ENCODE results near the gene PON2. TPM values are rescaled to one million over a fixed set of nuclear protein-coding genes. Genes with fewer than 3 reads are reported as not detected.

Gene PON2
- total RNA-seq, 1 experiment from 2014 or later: 21.4 TPM

DNA sequence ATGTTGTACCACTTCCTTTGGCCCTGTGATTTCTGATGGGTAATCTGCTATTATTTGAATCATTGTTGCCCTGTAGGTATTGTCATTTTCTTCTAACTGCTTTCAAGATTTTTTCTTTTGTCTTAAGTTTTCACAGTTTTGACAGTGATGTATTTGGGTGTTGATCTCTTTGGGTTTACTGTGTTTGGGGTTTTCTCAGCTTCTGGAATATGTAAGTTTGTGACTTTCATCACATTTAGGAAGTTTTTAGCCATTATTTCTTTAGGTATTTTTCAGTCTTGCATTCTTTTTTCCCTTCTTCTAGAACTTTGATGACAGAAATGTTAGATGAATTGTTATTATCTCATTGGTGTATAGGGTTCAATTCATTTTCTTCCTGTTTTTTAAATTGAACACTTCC lies 23.1 kb upstream of the PON2 start:
- Mint-ChIP-seq H3K4me1 (0 out of 2 replicates have a peak, but pooled peaks cover 2% of the 10 kb centered on the region), H3K9me3 (peaks cover 57% of the 10 kb centered on the region), H3K36me3 (peaks cover 35% of the 10 kb centered on the region), H3K4me3 (no peak overlapping the region), H3K27me3 (ENCODE audit: low read depth) (peaks cover 6% of the 10 kb centered on the region; the same call in 1 of the 2 replicates), H3K27ac (no peak overlapping the region)
- ChIA-PET POLR2A (no interaction called here), CTCF (no interaction called here)
- ATAC-seq (no peak), DNase-seq (ENCODE audit: low spot score) (no peak)
- TF ChIP-seq ESRRA (CRISPR knock-in tag; IDR thresholded peaks at IDR 0.05; ENCODE audit: borderline replicate concordance): no peak
- TF ChIP-seq, protein P1, sequence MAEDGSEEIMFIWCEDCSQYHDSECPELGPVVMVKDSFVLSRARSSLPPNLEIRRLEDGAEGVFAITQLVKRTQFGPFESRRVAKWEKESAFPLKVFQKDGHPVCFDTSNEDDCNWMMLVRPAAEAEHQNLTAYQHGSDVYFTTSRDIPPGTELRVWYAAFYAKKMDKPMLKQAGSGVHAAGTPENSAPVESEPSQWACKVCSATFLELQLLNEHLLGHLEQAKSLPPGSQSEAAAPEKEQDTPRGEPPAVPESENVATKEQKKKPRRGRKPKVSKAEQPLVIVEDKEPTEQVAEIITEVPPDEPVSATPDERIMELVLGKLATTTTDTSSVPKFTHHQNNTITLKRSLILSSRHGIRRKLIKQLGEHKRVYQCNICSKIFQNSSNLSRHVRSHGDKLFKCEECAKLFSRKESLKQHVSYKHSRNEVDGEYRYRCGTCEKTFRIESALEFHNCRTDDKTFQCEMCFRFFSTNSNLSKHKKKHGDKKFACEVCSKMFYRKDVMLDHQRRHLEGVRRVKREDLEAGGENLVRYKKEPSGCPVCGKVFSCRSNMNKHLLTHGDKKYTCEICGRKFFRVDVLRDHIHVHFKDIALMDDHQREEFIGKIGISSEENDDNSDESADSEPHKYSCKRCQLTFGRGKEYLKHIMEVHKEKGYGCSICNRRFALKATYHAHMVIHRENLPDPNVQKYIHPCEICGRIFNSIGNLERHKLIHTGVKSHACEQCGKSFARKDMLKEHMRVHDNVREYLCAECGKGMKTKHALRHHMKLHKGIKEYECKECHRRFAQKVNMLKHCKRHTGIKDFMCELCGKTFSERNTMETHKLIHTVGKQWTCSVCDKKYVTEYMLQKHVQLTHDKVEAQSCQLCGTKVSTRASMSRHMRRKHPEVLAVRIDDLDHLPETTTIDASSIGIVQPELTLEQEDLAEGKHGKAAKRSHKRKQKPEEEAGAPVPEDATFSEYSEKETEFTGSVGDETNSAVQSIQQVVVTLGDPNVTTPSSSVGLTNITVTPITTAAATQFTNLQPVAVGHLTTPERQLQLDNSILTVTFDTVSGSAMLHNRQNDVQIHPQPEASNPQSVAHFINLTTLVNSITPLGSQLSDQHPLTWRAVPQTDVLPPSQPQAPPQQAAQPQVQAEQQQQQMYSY (CRISPR knock-in tag; IDR thresholded peaks at IDR 0.05): no peak
- no peak for TF ChIP-seq ETV6 (CRISPR knock-in tag; IDR thresholded peaks at IDR 0.05)
- TF ChIP-seq, protein P2, sequence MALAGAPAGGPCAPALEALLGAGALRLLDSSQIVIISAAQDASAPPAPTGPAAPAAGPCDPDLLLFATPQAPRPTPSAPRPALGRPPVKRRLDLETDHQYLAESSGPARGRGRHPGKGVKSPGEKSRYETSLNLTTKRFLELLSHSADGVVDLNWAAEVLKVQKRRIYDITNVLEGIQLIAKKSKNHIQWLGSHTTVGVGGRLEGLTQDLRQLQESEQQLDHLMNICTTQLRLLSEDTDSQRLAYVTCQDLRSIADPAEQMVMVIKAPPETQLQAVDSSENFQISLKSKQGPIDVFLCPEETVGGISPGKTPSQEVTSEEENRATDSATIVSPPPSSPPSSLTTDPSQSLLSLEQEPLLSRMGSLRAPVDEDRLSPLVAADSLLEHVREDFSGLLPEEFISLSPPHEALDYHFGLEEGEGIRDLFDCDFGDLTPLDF (CRISPR knock-in tag; IDR thresholded peaks at IDR 0.05): no peak
- TF ChIP-seq, protein P3, sequence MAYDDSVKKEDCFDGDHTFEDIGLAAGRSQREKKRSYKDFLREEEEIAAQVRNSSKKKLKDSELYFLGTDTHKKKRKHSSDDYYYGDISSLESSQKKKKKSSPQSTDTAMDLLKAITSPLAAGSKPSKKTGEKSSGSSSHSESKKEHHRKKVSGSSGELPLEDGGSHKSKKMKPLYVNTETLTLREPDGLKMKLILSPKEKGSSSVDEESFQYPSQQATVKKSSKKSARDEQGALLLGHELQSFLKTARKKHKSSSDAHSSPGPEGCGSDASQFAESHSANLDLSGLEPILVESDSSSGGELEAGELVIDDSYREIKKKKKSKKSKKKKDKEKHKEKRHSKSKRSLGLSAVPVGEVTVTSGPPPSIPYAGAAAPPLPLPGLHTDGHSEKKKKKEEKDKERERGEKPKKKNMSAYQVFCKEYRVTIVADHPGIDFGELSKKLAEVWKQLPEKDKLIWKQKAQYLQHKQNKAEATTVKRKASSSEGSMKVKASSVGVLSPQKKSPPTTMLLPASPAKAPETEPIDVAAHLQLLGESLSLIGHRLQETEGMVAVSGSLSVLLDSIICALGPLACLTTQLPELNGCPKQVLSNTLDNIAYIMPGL (CRISPR knock-in tag; IDR thresholded peaks at IDR 0.05): no peak
- TF ChIP-seq, protein P4, sequence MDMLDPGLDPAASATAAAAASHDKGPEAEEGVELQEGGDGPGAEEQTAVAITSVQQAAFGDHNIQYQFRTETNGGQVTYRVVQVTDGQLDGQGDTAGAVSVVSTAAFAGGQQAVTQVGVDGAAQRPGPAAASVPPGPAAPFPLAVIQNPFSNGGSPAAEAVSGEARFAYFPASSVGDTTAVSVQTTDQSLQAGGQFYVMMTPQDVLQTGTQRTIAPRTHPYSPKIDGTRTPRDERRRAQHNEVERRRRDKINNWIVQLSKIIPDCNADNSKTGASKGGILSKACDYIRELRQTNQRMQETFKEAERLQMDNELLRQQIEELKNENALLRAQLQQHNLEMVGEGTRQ (CRISPR knock-in tag; IDR thresholded peaks at IDR 0.05): no peak

DNA sequence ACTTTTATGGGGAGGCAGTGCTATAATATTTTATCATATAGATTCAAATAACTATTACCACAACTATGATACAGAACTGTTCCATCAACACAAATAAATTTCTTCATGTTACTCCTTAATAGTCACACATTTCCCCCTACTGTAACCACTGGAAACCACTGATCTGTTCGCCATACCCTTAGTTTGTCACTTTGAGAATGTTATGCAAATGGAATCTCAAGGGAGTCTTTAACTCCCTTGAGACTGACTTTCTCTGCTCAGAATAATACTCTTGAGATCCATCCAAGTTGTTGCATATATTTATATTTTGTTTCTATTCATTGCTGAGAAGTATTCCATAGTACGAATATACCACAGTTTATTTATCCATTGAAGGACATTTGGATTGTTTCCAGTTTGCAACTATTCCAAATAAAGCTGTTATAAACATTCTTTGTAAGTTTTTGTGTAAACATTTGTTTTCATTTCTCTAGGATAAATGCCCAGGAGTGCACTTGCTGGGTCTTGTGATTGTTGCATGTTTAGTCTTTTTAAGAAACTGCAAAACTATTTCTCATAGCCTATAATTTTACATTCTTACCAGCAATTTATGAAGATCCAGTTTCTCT lies 19.7 kb upstream of the PON2 start:
- DNase-seq (ENCODE audit: low spot score): no peak
- ChIA-PET POLR2A (no interaction called here), CTCF (no interaction called here)
- 0 out of 2 replicates have a peak, but pooled peaks cover 2% of the 10 kb centered on the region for H3K4me1 Mint-ChIP-seq
- no peaks in the 10 kb centered on the region for H3K27me3 Mint-ChIP-seq (ENCODE audit: low read depth)
- TF ChIP-seq, protein P5, sequence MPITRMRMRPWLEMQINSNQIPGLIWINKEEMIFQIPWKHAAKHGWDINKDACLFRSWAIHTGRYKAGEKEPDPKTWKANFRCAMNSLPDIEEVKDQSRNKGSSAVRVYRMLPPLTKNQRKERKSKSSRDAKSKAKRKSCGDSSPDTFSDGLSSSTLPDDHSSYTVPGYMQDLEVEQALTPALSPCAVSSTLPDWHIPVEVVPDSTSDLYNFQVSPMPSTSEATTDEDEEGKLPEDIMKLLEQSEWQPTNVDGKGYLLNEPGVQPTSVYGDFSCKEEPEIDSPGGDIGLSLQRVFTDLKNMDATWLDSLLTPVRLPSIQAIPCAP (CRISPR knock-in tag; IDR thresholded peaks at IDR 0.05): no peak
- TF ChIP-seq, protein P6, sequence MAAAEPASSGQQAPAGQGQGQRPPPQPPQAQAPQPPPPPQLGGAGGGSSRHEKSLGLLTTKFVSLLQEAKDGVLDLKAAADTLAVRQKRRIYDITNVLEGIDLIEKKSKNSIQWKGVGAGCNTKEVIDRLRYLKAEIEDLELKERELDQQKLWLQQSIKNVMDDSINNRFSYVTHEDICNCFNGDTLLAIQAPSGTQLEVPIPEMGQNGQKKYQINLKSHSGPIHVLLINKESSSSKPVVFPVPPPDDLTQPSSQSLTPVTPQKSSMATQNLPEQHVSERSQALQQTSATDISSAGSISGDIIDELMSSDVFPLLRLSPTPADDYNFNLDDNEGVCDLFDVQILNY (CRISPR knock-in tag; IDR thresholded peaks at IDR 0.05): no peak
- no peak for TF ChIP-seq ATF1 (CRISPR knock-in tag; IDR thresholded peaks at IDR 0.05)
- no peak for TF ChIP-seq NR1H2 (CRISPR knock-in tag; IDR thresholded peaks at IDR 0.05)
- TF ChIP-seq ZNF232 (CRISPR knock-in tag; IDR thresholded peaks at IDR 0.05): no peak
- TF ChIP-seq, protein P4 (CRISPR knock-in tag; IDR thresholded peaks at IDR 0.05): no peak
- TF ChIP-seq, protein P7, sequence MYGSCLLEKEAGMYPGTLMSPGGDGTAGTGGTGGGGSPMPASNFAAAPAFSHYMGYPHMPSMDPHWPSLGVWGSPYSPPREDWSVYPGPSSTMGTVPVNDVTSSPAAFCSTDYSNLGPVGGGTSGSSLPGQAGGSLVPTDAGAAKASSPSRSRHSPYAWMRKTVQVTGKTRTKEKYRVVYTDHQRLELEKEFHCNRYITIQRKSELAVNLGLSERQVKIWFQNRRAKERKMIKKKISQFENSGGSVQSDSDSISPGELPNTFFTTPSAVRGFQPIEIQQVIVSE (CRISPR knock-in tag; IDR thresholded peaks at IDR 0.05; ENCODE audit: borderline replicate concordance): no peak
- no peak for TF ChIP-seq ZNF416 (CRISPR knock-in tag; IDR thresholded peaks at IDR 0.05)
- TF ChIP-seq, protein P8, sequence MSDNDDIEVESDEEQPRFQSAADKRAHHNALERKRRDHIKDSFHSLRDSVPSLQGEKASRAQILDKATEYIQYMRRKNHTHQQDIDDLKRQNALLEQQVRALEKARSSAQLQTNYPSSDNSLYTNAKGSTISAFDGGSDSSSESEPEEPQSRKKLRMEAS (CRISPR knock-in tag; IDR thresholded peaks at IDR 0.05): no peak
- TF ChIP-seq GABPB1 (CRISPR knock-in tag; IDR thresholded peaks at IDR 0.05): no peak
- TF ChIP-seq, protein P9, sequence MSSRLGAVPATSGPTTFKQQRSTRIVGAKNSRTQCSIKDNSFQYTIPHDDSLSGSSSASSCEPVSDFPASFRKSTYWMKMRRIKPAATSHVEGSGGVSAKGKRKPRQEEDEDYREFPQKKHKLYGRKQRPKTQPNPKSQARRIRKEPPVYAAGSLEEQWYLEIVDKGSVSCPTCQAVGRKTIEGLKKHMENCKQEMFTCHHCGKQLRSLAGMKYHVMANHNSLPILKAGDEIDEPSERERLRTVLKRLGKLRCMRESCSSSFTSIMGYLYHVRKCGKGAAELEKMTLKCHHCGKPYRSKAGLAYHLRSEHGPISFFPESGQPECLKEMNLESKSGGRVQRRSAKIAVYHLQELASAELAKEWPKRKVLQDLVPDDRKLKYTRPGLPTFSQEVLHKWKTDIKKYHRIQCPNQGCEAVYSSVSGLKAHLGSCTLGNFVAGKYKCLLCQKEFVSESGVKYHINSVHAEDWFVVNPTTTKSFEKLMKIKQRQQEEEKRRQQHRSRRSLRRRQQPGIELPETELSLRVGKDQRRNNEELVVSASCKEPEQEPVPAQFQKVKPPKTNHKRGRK (CRISPR knock-in tag; IDR thresholded peaks at IDR 0.05; ENCODE audit: borderline replicate concordance): no peak
- no peak for TF ChIP-seq MYBL2 (CRISPR knock-in tag; IDR thresholded peaks at IDR 0.05)
- no peak for TF ChIP-seq IRF2 (CRISPR knock-in tag; IDR thresholded peaks at IDR 0.05; ENCODE audit: borderline replicate concordance, low read depth)
- no peak for TF ChIP-seq RORB (CRISPR knock-in tag; IDR thresholded peaks at IDR 0.05)
- TF ChIP-seq, protein P2 (CRISPR knock-in tag; IDR thresholded peaks at IDR 0.05): no peak
- no peak for ATAC-seq
- no peak overlapping the region for H3K4me3 Mint-ChIP-seq
- no peak overlapping the region for H3K27ac Mint-ChIP-seq
- H3K9me3 Mint-ChIP-seq: peaks cover 29% of the 10 kb centered on the region
- peaks cover 8% of the 10 kb centered on the region for H3K36me3 Mint-ChIP-seq
